Muscle of leg (tissue), 11 donors: ENCODE data around the gene TGFA. TPM values are rescaled to one million over a fixed set of nuclear protein-coding genes. Genes with fewer than 3 reads are reported as not detected.

ENCODE experiments used
- DNase-seq: peaks from one replicate; pipeline ENCODE4 v3.0.0; 2013
- H3K27ac ChIP-seq: one replicate; pipeline ENCODE4 v1.5.1; 2013; ENCODE audit warnings: mild to moderate bottlenecking, low read length, control low read depth
- H3K27me3 ChIP-seq: one replicate; pipeline ENCODE4 v1.6.1; 2013; ENCODE audit warnings: low read length; ENCODE audit not compliant: control insufficient read depth, insufficient read depth
- H3K36me3 ChIP-seq: one replicate; pipeline ENCODE4 v1.6.1; 2013; ENCODE audit warnings: low read length; ENCODE audit not compliant: control insufficient read depth, insufficient read depth
- H3K4me1 ChIP-seq: one replicate; pipeline ENCODE4 v1.6.1; 2013; ENCODE audit warnings: low read length; ENCODE audit not compliant: control insufficient read depth, insufficient read depth
- H3K4me3 ChIP-seq: one replicate; pipeline ENCODE4 v1.5.1; 2013; ENCODE audit warnings: low read length, control low read depth
- H3K9me3 ChIP-seq: replicated peaks from 2 replicates; pipeline ENCODE4 v1.6.1; 2013; ENCODE audit warnings: low read depth, low read length; ENCODE audit not compliant: control insufficient read depth
- WGBS: methylation state at CpG from one replicate; pipeline ENCODE4 v1.1.5; 2013; ENCODE audit warnings: missing lambda C conversion rate; ENCODE audit not compliant: insufficient coverage; 5-methylcytosine and 5-hydroxymethylcytosine counted together
- polyA plus RNA-seq, 8 donors: library from polyadenylated mRNA; unstranded; fragments of 120-200 nt; gene quantifications; one replicate each; pipeline versions ENCODE4 v1.2.1 to v1.2.3, GENCODE V29; 2013; ENCODE audit warnings: inconsistent platforms in 1 of 8, low replicate concordance in 1 of 8; ENCODE audit not compliant: insufficient read length in 8 of 8, insufficient read depth in 1 of 8
- total RNA-seq: library from RNA; stranded (reverse); fragments of 120-200 nt; gene quantifications from one replicate; pipeline ENCODE4 v1.2.4, GENCODE V29; 2013

The TGFA gene
- total and polyA plus RNA-seq, 9 donors: 0.28 to 1.2 (median 0.64) TPM

DNA sequence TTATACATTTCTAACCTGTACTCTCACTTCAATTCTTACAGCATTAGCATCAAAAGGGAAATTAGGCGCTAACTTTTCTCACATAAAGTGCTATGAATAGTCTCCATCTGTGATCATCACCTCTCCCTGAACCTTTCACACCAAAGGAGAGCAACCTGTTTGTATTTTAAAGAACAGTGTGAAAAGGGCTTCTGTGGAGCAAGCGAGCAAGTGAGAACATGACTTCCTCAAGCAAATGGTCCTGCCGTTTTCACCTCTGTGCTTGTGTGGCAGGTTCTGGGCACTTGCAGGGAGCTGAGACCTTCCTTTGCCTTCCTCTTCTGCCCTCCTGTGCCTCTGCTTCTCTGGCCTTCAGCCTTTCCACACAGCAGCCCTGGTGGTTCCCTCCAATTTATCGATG lies 51.9 kb downstream of the TGFA start:
- Histone ChIP-seq H3K36me3 (no peaks in the 10 kb centered on the region), H3K27me3 (peaks cover 10% of the 10 kb centered on the region), H3K4me1 (no peaks in the 10 kb centered on the region), H3K4me3 (no peak overlapping the region), H3K9me3 (no peaks in the 10 kb centered on the region), H3K27ac (no peak overlapping the region)
- 42% methylated on average over 2 of the region's 4 CpGs for WGBS
- DNase-seq: no peak

- no peak for DNase-seq
- Histone ChIP-seq H3K27ac (no peak overlapping the region), H3K4me1 (no peaks in the 10 kb centered on the region), H3K36me3 (no peaks in the 10 kb centered on the region), H3K27me3 (peaks cover 10% of the 10 kb centered on the region), H3K4me3 (no peak overlapping the region), H3K9me3 (no peaks in the 10 kb centered on the region)
- WGBS: no CpG with 5 or more reads among the region's 1 CpG
Observed at GRCh38 chr2:70501215-70501614, 52.4 kb downstream of the TGFA start.

- Histone ChIP-seq H3K36me3 (no peaks in the 10 kb centered on the region), H3K27me3 (peaks cover 10% of the 10 kb centered on the region), H3K4me3 (no peak overlapping the region), H3K9me3 (no peaks in the 10 kb centered on the region), H3K4me1 (no peaks in the 10 kb centered on the region), H3K27ac (no peak overlapping the region)
- WGBS: 96% methylated on average over 4 of the region's 7 CpGs
- DNase-seq: no peak
Observed at GRCh38 chr2:70499253-70499652, 54.4 kb downstream of the TGFA start.

- H3K27ac ChIP-seq: no peak overlapping the region
- peaks cover 10% of the 10 kb centered on the region for H3K27me3 ChIP-seq
- WGBS: no CpG with 5 or more reads among the region's 1 CpG
- no peak overlapping the region for H3K4me3 ChIP-seq
- H3K9me3 ChIP-seq: no peaks in the 10 kb centered on the region
- DNase-seq: no peak
- H3K36me3 ChIP-seq: no peaks in the 10 kb centered on the region
- no peaks in the 10 kb centered on the region for H3K4me1 ChIP-seq
Observed at GRCh38 chr2:70498528-70498927, 55.1 kb downstream of the TGFA start.

DNA sequence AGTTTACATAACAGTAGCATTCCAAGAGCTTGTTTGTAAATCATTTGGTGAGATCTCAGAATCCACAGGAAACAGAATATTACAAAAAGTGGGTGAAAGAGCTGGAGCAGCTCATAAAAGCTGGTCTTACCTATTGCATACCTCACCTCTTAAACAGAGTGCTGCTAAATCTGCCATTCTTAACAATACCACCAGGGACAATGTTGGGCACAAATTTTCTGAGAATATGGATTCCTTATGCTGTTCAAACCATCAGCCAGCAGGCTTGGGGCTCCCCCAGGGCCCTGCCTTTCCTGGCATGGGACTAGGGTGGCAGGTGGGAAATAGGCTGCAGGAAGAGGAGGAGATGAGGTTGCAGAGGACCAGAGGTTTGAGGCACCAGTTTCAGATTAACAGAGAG lies 55.6 kb downstream of the TGFA start:
- no peaks in the 10 kb centered on the region for H3K9me3 ChIP-seq
- no peaks in the 10 kb centered on the region for H3K4me1 ChIP-seq
- no peak overlapping the region for H3K4me3 ChIP-seq
- no peaks in the 10 kb centered on the region for H3K36me3 ChIP-seq
- H3K27ac ChIP-seq: no peak overlapping the region
- peaks cover 10% of the 10 kb centered on the region for H3K27me3 ChIP-seq
- no peak for DNase-seq

DNA sequence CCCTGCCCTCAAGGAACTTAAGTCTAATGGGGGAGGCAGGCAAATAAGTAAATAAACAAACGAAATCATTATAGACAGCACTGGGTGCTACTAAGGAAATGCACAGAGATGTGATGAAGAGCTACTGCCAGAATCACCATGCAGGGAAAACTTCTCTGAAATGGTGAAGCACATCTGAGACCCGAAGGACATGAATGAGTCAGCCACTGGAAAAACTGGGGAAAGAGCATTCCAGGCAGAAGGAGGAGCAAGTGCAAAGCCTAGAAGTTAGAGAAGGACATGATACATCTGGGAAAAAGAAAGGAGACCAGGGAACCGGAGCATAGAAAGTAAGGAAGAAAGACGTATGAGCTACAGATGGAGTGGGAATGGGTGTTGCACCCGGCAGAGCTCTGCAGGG lies 56.8 kb downstream of the TGFA start:
- WGBS: 55% methylated on average over 5 of the region's 5 CpGs
- Histone ChIP-seq H3K4me3 (no peak overlapping the region), H3K4me1 (no peaks in the 10 kb centered on the region)

DNA sequence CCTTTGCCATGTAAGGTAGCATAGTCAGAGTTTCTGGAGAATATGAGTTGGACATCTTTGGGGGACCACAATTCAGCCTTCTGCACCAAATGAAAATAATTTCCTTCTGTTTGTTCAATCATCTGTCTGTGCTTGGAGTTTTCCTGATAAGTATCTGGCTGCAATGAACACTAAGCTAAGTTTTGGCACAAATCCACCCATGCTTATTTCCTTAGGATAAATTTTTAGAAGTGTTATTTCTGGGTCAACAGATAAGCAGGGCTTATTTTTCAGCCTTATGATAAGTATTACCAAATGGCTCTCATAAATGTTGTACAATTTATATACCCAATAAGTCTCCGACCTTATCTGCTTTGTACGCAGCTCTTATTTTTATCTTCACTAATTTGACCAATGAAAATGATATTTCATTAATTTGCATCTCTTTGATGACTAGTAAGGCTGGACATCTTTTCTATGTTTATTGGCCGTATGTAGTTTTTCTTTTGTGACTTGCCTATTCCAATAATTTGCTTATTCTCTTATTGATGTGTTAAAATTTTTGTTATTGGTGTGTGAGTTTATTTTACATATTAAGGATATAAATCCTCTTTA lies 59.2 kb downstream of the TGFA start:
- H3K4me3 ChIP-seq: no peak overlapping the region
- no peak overlapping the region for H3K27ac ChIP-seq
- H3K27me3 ChIP-seq: peaks cover 8% of the 10 kb centered on the region
- no CpG with 5 or more reads among the region's 3 CpGs for WGBS
- H3K9me3 ChIP-seq: no peaks in the 10 kb centered on the region
- no peak for DNase-seq
- no peaks in the 10 kb centered on the region for H3K36me3 ChIP-seq
- H3K4me1 ChIP-seq: no peaks in the 10 kb centered on the region

More for the DNA sequence above, 56.8 kb downstream of the TGFA start:
- Histone ChIP-seq H3K9me3 (no peaks in the 10 kb centered on the region), H3K27ac (no peak overlapping the region), H3K36me3 (no peaks in the 10 kb centered on the region), H3K27me3 (peaks cover 8% of the 10 kb centered on the region)
- no peak for DNase-seq

GRCh38 chr2:70490381-70490780 lies 63.2 kb downstream of the TGFA start:
- no peak for DNase-seq
- no peak overlapping the region for H3K4me3 ChIP-seq
- peaks cover 8% of the 10 kb centered on the region for H3K27me3 ChIP-seq
- 40% methylated on average over 1 of the region's 5 CpGs for WGBS
- no peaks in the 10 kb centered on the region for H3K9me3 ChIP-seq
- no peaks in the 10 kb centered on the region for H3K4me1 ChIP-seq
- H3K36me3 ChIP-seq: no peaks in the 10 kb centered on the region
- H3K27ac ChIP-seq: no peak overlapping the region

- Histone ChIP-seq H3K36me3 (no peaks in the 10 kb centered on the region), H3K9me3 (no peaks in the 10 kb centered on the region), H3K4me3 (no peak overlapping the region), H3K4me1 (no peaks in the 10 kb centered on the region), H3K27me3 (peaks cover 8% of the 10 kb centered on the region), H3K27ac (no peak overlapping the region)
- 61% methylated on average over 5 of the region's 10 CpGs for WGBS
- DNase-seq: no peak
Observed at GRCh38 chr2:70489165-70489564, 64.5 kb downstream of the TGFA start.

GRCh38 chr2:70484086-70484485 lies 69.5 kb downstream of the TGFA start:
- no peak for DNase-seq
- Histone ChIP-seq H3K4me3 (no peak overlapping the region), H3K9me3 (no peaks in the 10 kb centered on the region), H3K36me3 (no peaks in the 10 kb centered on the region), H3K27me3 (peaks cover 4% of the 10 kb centered on the region), H3K4me1 (no peaks in the 10 kb centered on the region), H3K27ac (no peak overlapping the region)
- no CpG with 5 or more reads among the region's 1 CpG for WGBS

DNA sequence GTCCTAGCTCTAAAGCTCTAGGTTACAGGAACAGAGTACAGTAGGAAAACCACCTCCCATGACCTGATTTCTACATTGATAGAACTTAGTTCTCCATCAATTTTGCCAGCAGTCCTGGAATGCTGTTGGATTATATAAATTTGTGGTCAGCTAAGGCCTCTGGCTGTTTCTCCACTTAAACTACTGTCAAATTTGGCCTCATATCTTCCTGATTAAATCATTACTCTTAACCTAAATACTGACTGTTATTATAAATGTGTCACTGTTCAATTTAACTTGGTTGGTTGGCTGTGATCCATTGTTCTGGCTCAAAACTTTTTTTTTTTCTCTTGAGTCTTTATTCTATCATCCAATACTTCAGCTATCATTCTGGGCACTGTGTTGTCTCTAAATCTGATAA lies 71.2 kb downstream of the TGFA start:
- no peaks in the 10 kb centered on the region for H3K4me1 ChIP-seq
- no peaks in the 10 kb centered on the region for H3K27me3 ChIP-seq
- no peak for DNase-seq
- no peak overlapping the region for H3K4me3 ChIP-seq
- H3K27ac ChIP-seq: no peak overlapping the region
- no peaks in the 10 kb centered on the region for H3K9me3 ChIP-seq
- H3K36me3 ChIP-seq: no peaks in the 10 kb centered on the region
